Gastrocnemius medialis (tissue), 4 donors: Measurements from ENCODE around the gene PHC2.

Experiments used
- CTCF ChIP-seq, 5 experiments: fragments of 450-650 bp in 3 of 5; fragments of 200-600 bp in 2 of 5; sonication (generic) in 2 of 5; IDR thresholded peaks in 4 of 5; conservative IDR thresholded peaks in 1 of 5; 1 replicate in 4 of 5; 2 replicates in 1 of 5; pipeline ENCODE4 v1.5.1; 2016 to 2019; ENCODE audit warnings: antibody characterized with exemption in 5 of 5, mild to moderate bottlenecking in 3 of 5, moderate library complexity in 3 of 5
- POLR2A ChIP-seq, 2 donors: fragments of 450-650 bp; IDR thresholded peaks; one replicate each; pipeline ENCODE4 v1.6.1; 2017; ENCODE audit warnings: antibody characterized with exemption in 2 of 2, mild to moderate bottlenecking in 2 of 2, moderate library complexity in 2 of 2

- TF ChIP-seq CTCF (IDR thresholded peaks at IDR 0.05 in 4 of 5, conservative IDR thresholded peaks at IDR 0.05 in 1 of 5) (no peak), POLR2A (IDR thresholded peaks at IDR 0.05) (no peak)
These were observed 156.4 kb downstream of the PHC2 start for GRCh38 chr1:33274446-33274845.
